ENCODE data around the gene FARSA.

Gene FARSA

DNA sequence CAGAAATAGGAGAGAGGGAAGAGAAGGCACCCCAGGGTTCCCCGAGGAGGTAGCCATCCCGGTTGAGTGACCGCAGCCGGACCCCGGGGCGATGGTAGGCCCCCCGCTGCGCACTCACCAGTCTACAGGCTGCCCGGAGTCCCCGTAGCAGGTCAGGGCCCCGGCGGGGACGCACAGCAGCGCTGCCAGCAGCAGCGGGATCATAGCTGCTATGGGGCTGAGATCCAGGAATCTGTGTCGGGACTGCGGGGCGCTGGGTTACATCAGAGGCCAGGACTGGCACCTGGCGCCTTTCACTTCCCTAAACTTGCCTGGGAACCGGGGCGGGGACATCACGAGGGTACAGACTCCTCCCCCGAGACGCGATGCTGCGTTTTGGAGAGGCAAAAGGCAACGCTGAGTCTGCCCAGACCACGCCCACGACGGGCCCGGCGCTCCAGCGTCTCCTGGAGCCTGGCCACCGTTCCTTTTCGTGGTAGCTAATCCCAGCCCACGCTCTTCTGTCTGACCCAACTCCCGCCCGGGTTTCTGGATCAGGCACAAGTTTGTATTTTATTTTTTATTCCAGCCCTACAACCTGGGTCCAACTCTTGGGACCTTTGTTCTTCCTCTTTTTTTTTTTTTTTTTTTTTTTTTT, 52.2 kb downstream of the FARSA start, which contains the start of gene DNASE2:
Gene DNASE2 (minus strand): TSS at position 278 of the 637 bp plus-strand sequence. CDS start 74 bp downstream, at position 204.
- no peaks in the 10 kb centered on the region for H4K20me1 ChIP-seq (ENCODE audit: insufficient read depth)
- peak within 1 kb of the TSS; percentile 79 for H3K4me2 ChIP-seq
- peaks cover 15% of the 10 kb centered on the region for H3K4me1 ChIP-seq (ENCODE audit: low read depth, poor library complexity, severe bottlenecking)
- H3K79me2 ChIP-seq (ENCODE audit: insufficient read depth, low read depth), result no peaks in the 10 kb centered on the region
- peak within 1 kb of the TSS; percentile 84 for H2AFZ ChIP-seq (ENCODE audit: low read depth)
- H3K27me3 ChIP-seq (ENCODE audit: insufficient read depth, low read depth), result no peaks in the 10 kb centered on the region
- TF ChIP-seq, protein P1, sequence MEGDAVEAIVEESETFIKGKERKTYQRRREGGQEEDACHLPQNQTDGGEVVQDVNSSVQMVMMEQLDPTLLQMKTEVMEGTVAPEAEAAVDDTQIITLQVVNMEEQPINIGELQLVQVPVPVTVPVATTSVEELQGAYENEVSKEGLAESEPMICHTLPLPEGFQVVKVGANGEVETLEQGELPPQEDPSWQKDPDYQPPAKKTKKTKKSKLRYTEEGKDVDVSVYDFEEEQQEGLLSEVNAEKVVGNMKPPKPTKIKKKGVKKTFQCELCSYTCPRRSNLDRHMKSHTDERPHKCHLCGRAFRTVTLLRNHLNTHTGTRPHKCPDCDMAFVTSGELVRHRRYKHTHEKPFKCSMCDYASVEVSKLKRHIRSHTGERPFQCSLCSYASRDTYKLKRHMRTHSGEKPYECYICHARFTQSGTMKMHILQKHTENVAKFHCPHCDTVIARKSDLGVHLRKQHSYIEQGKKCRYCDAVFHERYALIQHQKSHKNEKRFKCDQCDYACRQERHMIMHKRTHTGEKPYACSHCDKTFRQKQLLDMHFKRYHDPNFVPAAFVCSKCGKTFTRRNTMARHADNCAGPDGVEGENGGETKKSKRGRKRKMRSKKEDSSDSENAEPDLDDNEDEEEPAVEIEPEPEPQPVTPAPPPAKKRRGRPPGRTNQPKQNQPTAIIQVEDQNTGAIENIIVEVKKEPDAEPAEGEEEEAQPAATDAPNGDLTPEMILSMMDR (conservative IDR thresholded peaks at IDR 0.05; ENCODE audit: low read depth, low read length), result no peak
- no peak within 1 kb of the TSS for H3K4me3 ChIP-seq (IDR thresholded peaks at IDR 0.05; ENCODE audit: insufficient read depth, low read depth, low read length)
- 0 out of 2 replicates have a peak within 1 kb of the TSS, but pooled peaks have one; percentile 9 for H3K27ac ChIP-seq
- no peaks in the 10 kb centered on the region for H3K36me3 ChIP-seq (ENCODE audit: insufficient read depth)
- H3K9ac ChIP-seq, result peak within 1 kb of the TSS; percentile 53; the same call in 1 of the 2 replicates

DNA sequence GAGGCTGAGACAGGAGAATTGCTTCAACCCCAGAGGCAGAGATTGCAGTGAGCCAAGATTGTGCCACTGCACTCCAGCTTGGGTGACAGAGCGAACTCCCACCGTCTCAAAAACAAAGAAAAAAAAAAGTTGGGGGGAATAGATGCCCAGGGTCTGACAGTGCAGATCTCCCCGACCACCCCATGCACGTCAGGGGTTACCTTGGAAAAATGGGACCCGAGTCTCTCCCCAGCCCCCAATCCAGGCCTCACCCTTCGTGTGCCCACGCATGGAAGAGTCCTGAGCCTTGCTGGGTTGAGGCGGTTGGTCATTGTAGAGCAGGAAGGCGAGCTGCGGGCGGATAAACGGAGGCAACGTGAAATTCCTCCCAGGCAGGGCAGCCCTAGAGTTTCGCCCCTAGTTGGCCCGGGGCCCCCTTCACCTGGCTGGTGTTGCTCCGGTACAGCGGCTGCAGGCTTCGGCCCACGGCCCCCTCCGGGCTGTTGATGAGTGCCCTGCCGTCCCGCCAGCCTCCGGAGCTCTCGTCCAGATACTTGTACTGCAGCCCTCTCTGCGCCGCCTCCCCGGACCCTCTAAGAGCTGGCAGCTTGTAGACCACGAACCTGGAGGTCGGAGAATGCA, 52.9 kb downstream of the FARSA start:
- H3K9ac ChIP-seq, result peak overlapping the region; percentile 53; the same call in 1 of the 2 replicates
- peak overlapping the region; percentile 79 for H3K4me2 ChIP-seq
- H4K20me1 ChIP-seq (ENCODE audit: insufficient read depth), result no peaks in the 10 kb centered on the region
- TF ChIP-seq, protein P1 (conservative IDR thresholded peaks at IDR 0.05; ENCODE audit: low read depth, low read length), result no peak
- no peaks in the 10 kb centered on the region for H3K36me3 ChIP-seq (ENCODE audit: insufficient read depth)
- H3K4me1 ChIP-seq (ENCODE audit: low read depth, poor library complexity, severe bottlenecking), result peaks cover 15% of the 10 kb centered on the region
- H3K4me3 ChIP-seq (IDR thresholded peaks at IDR 0.05; ENCODE audit: insufficient read depth, low read depth, low read length), result no peak overlapping the region
- 0 out of 2 replicates have a peak overlapping the region, but pooled peaks have one; percentile 9 for H3K27ac ChIP-seq
- no peaks in the 10 kb centered on the region for H3K27me3 ChIP-seq (ENCODE audit: insufficient read depth, low read depth)
- no peaks in the 10 kb centered on the region for H3K79me2 ChIP-seq (ENCODE audit: insufficient read depth, low read depth)
- peak overlapping the region; percentile 84 for H2AFZ ChIP-seq (ENCODE audit: low read depth)

DNA sequence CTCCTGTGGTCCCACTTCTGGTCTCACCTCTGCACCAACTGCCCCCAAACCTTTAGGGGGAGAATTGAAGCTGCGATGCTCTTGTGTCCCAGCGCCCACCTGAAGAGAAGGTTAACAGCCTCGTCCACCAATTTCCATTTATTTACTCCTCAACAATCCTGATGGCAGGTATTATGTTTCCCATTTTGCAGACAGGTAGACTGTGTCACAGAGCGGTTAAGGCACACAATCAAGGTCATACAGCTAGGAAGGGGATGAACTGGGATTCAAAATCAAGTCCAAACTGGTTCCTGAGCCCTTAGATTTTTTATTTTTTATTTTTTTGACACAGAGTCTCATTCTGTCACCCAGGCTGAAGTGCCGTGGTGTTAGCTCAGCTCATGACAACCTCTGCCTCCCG, 58.4 kb downstream of the FARSA start:
- H4K20me1 ChIP-seq (ENCODE audit: insufficient read depth), result no peaks in the 10 kb centered on the region
- no peaks in the 10 kb centered on the region for H3K4me1 ChIP-seq (ENCODE audit: low read depth, poor library complexity, severe bottlenecking)
- H3K36me3 ChIP-seq (ENCODE audit: insufficient read depth), result no peaks in the 10 kb centered on the region
- TF ChIP-seq, protein P1 (conservative IDR thresholded peaks at IDR 0.05; ENCODE audit: low read depth, low read length), result no peak
- no peak overlapping the region for H3K4me2 ChIP-seq
- no peak overlapping the region for H3K4me3 ChIP-seq (IDR thresholded peaks at IDR 0.05; ENCODE audit: insufficient read depth, low read depth, low read length)
- no peaks in the 10 kb centered on the region for H3K79me2 ChIP-seq (ENCODE audit: insufficient read depth, low read depth)
- no peak overlapping the region for H3K27ac ChIP-seq
- H3K9ac ChIP-seq, result no peak overlapping the region
- H3K27me3 ChIP-seq (ENCODE audit: insufficient read depth, low read depth), result no peaks in the 10 kb centered on the region
- no peak overlapping the region for H2AFZ ChIP-seq (ENCODE audit: low read depth)

DNA sequence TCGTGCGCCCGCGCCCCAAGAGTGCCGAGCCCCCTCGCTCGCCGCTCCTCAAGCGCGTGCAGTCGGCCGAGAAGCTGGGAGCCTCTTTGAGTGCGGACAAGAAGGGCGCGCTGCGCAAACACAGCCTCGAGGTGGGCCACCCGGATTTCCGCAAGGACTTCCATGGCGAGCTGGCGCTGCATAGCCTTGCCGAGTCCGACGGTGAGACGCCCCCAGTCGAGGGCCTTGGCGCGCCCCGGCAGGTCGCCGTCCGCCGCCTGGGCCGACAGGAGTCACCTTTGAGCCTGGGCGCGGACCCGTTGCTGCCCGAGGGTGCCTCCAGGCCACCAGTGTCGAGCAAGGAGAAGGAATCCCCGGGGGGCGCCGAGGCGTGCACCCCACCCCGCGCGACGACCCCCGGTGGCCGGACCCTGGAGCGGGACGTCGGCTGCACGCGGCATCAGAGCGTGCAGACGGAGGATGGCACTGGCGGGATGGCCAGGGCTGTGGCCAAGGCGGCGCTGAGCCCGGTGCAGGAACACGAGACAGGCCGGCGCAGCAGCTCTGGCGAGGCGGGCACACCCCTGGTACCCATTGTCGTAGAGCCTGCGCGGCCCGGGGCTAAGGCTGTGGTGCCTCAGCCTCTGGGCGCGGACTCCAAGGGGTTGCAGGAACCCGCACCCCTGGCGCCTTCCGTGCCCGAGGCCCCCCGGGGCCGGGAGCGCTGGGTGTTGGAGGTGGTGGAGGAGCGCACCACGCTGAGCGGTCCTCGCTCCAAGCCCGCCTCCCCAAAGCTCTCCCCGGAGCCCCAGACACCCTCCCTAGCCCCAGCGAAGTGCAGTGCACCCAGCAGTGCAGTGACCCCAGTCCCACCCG, 59.4 kb downstream of the FARSA start:
- no peaks in the 10 kb centered on the region for H3K36me3 ChIP-seq (ENCODE audit: insufficient read depth)
- H3K79me2 ChIP-seq (ENCODE audit: insufficient read depth, low read depth), result no peaks in the 10 kb centered on the region
- no peak overlapping the region for H3K4me2 ChIP-seq
- no peaks in the 10 kb centered on the region for H3K4me1 ChIP-seq (ENCODE audit: low read depth, poor library complexity, severe bottlenecking)
- TF ChIP-seq, protein P1 (conservative IDR thresholded peaks at IDR 0.05; ENCODE audit: low read depth, low read length), result no peak
- no peak overlapping the region for H3K4me3 ChIP-seq (IDR thresholded peaks at IDR 0.05; ENCODE audit: insufficient read depth, low read depth, low read length)
- H3K27ac ChIP-seq, result no peak overlapping the region
- no peaks in the 10 kb centered on the region for H4K20me1 ChIP-seq (ENCODE audit: insufficient read depth)
- H2AFZ ChIP-seq (ENCODE audit: low read depth), result no peak overlapping the region
- no peaks in the 10 kb centered on the region for H3K27me3 ChIP-seq (ENCODE audit: insufficient read depth, low read depth)
- no peak overlapping the region for H3K9ac ChIP-seq
